ENCODE measurements around the gene SIM2.

SIM2 gene

GRCh38 chr21:36747041-36747814, 48.3 kb downstream of the SIM2 start:
- TF ChIP-seq, protein P1, sequence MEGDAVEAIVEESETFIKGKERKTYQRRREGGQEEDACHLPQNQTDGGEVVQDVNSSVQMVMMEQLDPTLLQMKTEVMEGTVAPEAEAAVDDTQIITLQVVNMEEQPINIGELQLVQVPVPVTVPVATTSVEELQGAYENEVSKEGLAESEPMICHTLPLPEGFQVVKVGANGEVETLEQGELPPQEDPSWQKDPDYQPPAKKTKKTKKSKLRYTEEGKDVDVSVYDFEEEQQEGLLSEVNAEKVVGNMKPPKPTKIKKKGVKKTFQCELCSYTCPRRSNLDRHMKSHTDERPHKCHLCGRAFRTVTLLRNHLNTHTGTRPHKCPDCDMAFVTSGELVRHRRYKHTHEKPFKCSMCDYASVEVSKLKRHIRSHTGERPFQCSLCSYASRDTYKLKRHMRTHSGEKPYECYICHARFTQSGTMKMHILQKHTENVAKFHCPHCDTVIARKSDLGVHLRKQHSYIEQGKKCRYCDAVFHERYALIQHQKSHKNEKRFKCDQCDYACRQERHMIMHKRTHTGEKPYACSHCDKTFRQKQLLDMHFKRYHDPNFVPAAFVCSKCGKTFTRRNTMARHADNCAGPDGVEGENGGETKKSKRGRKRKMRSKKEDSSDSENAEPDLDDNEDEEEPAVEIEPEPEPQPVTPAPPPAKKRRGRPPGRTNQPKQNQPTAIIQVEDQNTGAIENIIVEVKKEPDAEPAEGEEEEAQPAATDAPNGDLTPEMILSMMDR (conservative IDR thresholded peaks at IDR 0.05; ENCODE audit: low read depth, low read length) = no peak
- peak overlapping the region; percentile 55 for H3K4me3 ChIP-seq (ENCODE audit: low read depth, low read length)
- DNase-seq (ENCODE audit: low read depth) = no peak

DNA sequence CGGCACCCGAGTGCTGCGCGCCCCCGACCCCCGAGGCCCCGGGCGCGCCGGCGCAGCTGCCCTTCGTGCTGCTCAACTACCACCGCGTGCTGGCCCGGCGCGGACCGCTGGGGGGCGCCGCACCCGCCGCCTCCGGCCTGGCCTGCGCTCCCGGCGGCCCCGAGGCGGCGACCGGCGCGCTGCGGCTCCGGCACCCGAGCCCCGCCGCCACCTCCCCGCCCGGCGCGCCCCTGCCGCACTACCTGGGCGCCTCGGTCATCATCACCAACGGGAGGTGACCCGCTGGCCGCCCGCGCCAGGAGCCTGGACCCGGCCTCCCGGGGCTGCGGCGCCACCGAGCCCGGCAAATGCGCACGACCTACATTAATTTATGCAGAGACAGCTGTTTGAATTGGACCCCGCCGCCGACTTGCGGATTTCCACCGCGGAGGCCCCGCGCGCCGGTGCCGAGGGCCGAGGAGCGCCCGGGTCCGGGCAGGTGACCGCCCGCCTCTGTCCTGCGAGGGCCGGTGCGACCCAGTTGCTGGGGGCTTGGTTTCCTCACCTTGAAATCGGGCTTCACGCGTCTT, 49.0 kb downstream of the SIM2 start:
- peak; percentile 50 for DNase-seq (ENCODE audit: low read depth)
- TF ChIP-seq, protein P1 (conservative IDR thresholded peaks at IDR 0.05; ENCODE audit: low read depth, low read length) = peak; percentile 36
- peak overlapping the region; percentile 55 for H3K4me3 ChIP-seq (ENCODE audit: low read depth, low read length)

DNA sequence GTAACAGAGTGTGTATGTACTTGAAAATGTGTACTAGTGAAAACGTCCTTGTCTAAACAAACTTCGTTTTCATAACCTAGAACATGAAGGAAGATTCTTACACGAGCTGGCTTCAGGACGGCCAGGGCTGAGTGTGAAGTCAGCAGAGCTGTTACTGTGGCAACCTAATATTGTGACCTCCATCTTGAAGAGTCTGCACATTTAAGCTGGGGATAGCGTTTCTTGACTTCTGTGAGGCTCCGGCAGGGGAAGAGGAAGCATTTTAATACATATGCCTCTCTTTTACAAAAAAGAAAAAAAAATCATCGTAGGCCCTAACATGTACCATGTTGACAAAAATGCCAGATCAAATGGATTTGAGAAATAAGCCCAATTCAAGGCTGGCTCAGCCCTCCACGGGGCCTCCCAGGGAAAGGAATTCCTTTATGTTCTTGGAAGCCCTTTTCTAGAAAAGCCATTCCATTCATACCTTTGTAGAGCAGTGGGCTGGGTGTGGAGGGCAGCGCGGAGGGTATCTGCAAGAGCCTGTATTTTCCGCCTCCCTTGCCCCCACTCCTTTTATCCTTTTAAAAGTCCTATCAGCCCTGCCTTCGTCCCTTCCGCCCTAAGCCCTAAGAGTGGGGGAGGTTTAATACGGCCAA, 51.1 kb downstream of the SIM2 start:
- TF ChIP-seq, protein P1 (conservative IDR thresholded peaks at IDR 0.05; ENCODE audit: low read depth, low read length) = no peak
- DNase-seq (ENCODE audit: low read depth) = no peak
- no peak overlapping the region for H3K4me3 ChIP-seq (ENCODE audit: low read depth, low read length)

GRCh38 chr21:36750576-36750959, 51.7 kb downstream of the SIM2 start:
- no peak for DNase-seq (ENCODE audit: low read depth)
- H3K4me3 ChIP-seq (ENCODE audit: low read depth, low read length) = no peak overlapping the region
- TF ChIP-seq, protein P1 (conservative IDR thresholded peaks at IDR 0.05; ENCODE audit: low read depth, low read length) = no peak

GRCh38 chr21:36751383-36751782, 52.5 kb downstream of the SIM2 start:
- H3K4me3 ChIP-seq (ENCODE audit: low read depth, low read length) = no peak overlapping the region
- DNase-seq (ENCODE audit: low read depth) = no peak
- TF ChIP-seq, protein P1 (conservative IDR thresholded peaks at IDR 0.05; ENCODE audit: low read depth, low read length) = no peak

GRCh38 chr21:36753556-36753955, 54.6 kb downstream of the SIM2 start:
- DNase-seq (ENCODE audit: low read depth) = peak; percentile 91
- H3K4me3 ChIP-seq (ENCODE audit: low read depth, low read length) = no peak overlapping the region
- TF ChIP-seq, protein P1 (conservative IDR thresholded peaks at IDR 0.05; ENCODE audit: low read depth, low read length) = peak; percentile 14
